ENCODE data around the gene MBNL3. TPM values are rescaled to one million over a fixed set of nuclear protein-coding genes. Genes with fewer than 3 reads are reported as not detected.

MBNL3 gene
- total RNA-seq, 1 experiment from 2014 or later: 17.7 TPM

DNA sequence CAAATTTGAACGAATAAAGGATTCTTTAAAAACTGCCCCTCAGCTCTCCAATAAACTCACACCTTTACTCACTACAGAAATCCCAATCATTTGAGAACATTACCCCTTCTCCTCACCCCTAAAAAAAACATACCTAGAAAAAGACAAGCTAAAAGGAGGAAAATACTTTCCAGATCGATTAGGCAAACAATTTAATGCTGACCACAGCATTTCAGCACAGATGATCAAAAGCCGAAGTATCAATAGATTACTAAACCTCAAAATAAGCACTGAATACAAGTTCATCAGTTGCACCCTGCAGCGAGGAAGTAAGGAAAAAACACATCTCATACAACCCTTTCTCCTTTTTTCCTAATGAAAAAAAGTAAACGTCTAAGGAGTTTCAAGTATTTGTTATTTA, 65.5 kb downstream of the MBNL3 start:
- intact Hi-C loops (cut with micrococcal nuclease): no loop called here
- no peaks in the 10 kb centered on the region for H3K36me3 Mint-ChIP-seq (ENCODE audit: insufficient read depth, unreplicated experiment)
- H3K27me3 Mint-ChIP-seq (ENCODE audit: insufficient read depth, unreplicated experiment): peaks cover 80% of the 10 kb centered on the region
- POLR2A ChIA-PET: interaction anchor here (0.6 kb wide), 1 partner anchor 99 kb away, joined by 3 read pairs; no protein-coding TSS in a partner anchor
- TF ChIP-seq, protein P1, sequence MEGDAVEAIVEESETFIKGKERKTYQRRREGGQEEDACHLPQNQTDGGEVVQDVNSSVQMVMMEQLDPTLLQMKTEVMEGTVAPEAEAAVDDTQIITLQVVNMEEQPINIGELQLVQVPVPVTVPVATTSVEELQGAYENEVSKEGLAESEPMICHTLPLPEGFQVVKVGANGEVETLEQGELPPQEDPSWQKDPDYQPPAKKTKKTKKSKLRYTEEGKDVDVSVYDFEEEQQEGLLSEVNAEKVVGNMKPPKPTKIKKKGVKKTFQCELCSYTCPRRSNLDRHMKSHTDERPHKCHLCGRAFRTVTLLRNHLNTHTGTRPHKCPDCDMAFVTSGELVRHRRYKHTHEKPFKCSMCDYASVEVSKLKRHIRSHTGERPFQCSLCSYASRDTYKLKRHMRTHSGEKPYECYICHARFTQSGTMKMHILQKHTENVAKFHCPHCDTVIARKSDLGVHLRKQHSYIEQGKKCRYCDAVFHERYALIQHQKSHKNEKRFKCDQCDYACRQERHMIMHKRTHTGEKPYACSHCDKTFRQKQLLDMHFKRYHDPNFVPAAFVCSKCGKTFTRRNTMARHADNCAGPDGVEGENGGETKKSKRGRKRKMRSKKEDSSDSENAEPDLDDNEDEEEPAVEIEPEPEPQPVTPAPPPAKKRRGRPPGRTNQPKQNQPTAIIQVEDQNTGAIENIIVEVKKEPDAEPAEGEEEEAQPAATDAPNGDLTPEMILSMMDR (IDR thresholded peaks at IDR 0.05; ENCODE audit: unreplicated experiment): no peak
- H3K27ac Mint-ChIP-seq (ENCODE audit: low read depth, unreplicated experiment): no peak overlapping the region
- DNase-seq (ENCODE audit: unreplicated experiment): no peak
- no peaks in the 10 kb centered on the region for H3K9me3 Mint-ChIP-seq (ENCODE audit: unreplicated experiment)
- BruUV-seq (replicated peaks): no TSS peak
- H3K4me1 Mint-ChIP-seq (ENCODE audit: insufficient read depth, unreplicated experiment): peaks cover 6% of the 10 kb centered on the region
- CTCF ChIA-PET: interaction anchor here (1.6 kb wide), 2 partner anchors 17 to 191 kb away, joined by 3 to 4 read pairs; no protein-coding TSS in a partner anchor
- H3K4me3 Mint-ChIP-seq (ENCODE audit: unreplicated experiment): no peak overlapping the region

DNA sequence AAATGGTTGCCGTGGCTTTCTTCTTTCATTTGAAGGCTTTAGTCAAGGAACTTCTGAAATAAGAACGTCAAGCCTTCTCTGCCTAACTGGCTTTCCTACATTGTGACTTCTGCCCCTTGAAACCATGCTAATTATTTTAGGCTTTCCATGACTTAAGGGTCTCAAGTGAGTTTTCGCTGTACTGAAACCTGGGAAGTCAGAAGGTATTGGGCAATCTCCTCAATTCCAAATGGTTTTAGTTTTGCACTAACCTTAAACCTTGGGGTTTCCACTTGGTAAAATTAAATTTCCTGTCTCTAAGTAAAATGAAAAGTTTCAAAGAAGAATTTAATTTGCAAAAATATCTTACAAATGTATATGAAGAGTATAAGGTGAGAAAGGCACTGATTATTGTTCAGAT, 73.8 kb downstream of the MBNL3 start:
- no peak overlapping the region for H3K4me3 Mint-ChIP-seq (ENCODE audit: unreplicated experiment)
- intact Hi-C loops (cut with micrococcal nuclease): no loop called here

DNA sequence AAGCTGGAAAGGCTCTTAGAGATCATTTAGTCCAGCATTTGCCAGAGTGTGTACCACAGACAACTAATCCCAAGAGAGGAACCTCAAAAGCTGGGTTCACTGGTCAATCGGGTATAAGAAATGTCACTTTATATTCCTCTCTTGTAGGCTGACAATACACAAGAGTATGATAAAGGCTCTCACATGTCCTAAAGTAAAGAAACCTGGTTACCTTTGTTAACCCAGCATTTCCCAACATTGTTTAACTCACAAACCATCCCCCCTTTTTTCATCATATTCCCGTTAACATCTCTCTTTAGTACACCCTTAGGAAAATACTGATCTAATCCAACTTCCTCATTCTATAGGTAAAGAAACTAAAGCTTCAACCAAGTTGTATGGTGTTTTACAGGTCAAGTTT, 74.4 kb downstream of the MBNL3 start:
- DNase-seq (ENCODE audit: unreplicated experiment): no peak
- ChIA-PET POLR2A (interaction anchor here (0.7 kb wide), 1 partner anchor 20 kb away, joined by 3 read pairs; no protein-coding TSS in a partner anchor), CTCF (no interaction called here)
- H3K9me3 Mint-ChIP-seq (ENCODE audit: unreplicated experiment): no peaks in the 10 kb centered on the region
- peaks cover 49% of the 10 kb centered on the region for H3K27me3 Mint-ChIP-seq (ENCODE audit: insufficient read depth, unreplicated experiment)
- H3K36me3 Mint-ChIP-seq (ENCODE audit: insufficient read depth, unreplicated experiment): no peaks in the 10 kb centered on the region
- intact Hi-C loops (cut with micrococcal nuclease): no loop called here
- no TSS peak for BruUV-seq (replicated peaks)
- H3K4me1 Mint-ChIP-seq (ENCODE audit: insufficient read depth, unreplicated experiment): no peaks in the 10 kb centered on the region
- H3K4me3 Mint-ChIP-seq (ENCODE audit: unreplicated experiment): no peak overlapping the region
- TF ChIP-seq, protein P1 (IDR thresholded peaks at IDR 0.05; ENCODE audit: unreplicated experiment): no peak
- H3K27ac Mint-ChIP-seq (ENCODE audit: low read depth, unreplicated experiment): no peak overlapping the region

More for the DNA sequence above, 73.8 kb downstream of the MBNL3 start:
- no TSS peak for BruUV-seq (replicated peaks)
- H3K27ac Mint-ChIP-seq (ENCODE audit: low read depth, unreplicated experiment): no peak overlapping the region
- CTCF ChIA-PET: no interaction called here
- DNase-seq (ENCODE audit: unreplicated experiment): no peak
- no peaks in the 10 kb centered on the region for H3K36me3 Mint-ChIP-seq (ENCODE audit: insufficient read depth, unreplicated experiment)
- POLR2A ChIA-PET: interaction anchor here (0.7 kb wide), 1 partner anchor 20 kb away, joined by 3 read pairs; no protein-coding TSS in a partner anchor
- no peaks in the 10 kb centered on the region for H3K4me1 Mint-ChIP-seq (ENCODE audit: insufficient read depth, unreplicated experiment)
- TF ChIP-seq, protein P1 (IDR thresholded peaks at IDR 0.05; ENCODE audit: unreplicated experiment): no peak
- peaks cover 55% of the 10 kb centered on the region for H3K27me3 Mint-ChIP-seq (ENCODE audit: insufficient read depth, unreplicated experiment)
- no peaks in the 10 kb centered on the region for H3K9me3 Mint-ChIP-seq (ENCODE audit: unreplicated experiment)

DNA sequence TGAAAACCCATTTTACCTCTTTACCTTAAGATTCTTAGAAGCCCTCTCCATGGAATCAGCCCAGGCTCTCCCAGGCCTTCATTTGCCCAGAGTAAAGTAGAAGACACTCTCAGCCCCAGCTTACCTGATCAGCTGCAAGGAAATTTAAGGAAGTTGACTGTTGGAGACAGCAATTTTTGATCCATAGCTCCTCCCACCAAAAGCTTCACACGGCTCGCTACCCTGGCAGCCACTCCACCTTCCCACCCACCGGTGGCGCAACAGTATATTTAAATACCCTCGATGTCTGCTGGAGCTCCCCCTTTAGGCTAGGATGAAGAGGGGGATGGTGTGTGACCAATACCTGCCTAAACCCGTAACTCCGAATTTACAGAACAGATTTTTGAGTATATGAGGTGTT, 75.4 kb downstream of the MBNL3 start:
- ChIA-PET CTCF (interaction anchor here (1.1 to 2.2 kb wide), 2 partner anchors 49 to 121 kb away, joined by 3 to 6 read pairs; no protein-coding TSS in a partner anchor), POLR2A (interaction anchor here (0.6 kb wide), 1 partner anchor 326 kb away, joined by 3 read pairs; no protein-coding TSS in a partner anchor)
- Mint-ChIP-seq H3K27me3 (ENCODE audit: insufficient read depth, unreplicated experiment) (peaks cover 43% of the 10 kb centered on the region), H3K4me1 (ENCODE audit: insufficient read depth, unreplicated experiment) (no peaks in the 10 kb centered on the region), H3K4me3 (ENCODE audit: unreplicated experiment) (no peak overlapping the region), H3K9me3 (ENCODE audit: unreplicated experiment) (no peaks in the 10 kb centered on the region), H3K36me3 (ENCODE audit: insufficient read depth, unreplicated experiment) (no peaks in the 10 kb centered on the region), H3K27ac (ENCODE audit: low read depth, unreplicated experiment) (no peak overlapping the region)
- TF ChIP-seq, protein P1 (IDR thresholded peaks at IDR 0.05; ENCODE audit: unreplicated experiment): no peak
- BruUV-seq (replicated peaks): no TSS peak
- intact Hi-C loops (cut with micrococcal nuclease): no loop called here
- no peak for DNase-seq (ENCODE audit: unreplicated experiment)
